ENCODE data around the gene POLG. TPM values are rescaled to one million over a fixed set of nuclear protein-coding genes. Genes with fewer than 3 reads are reported as not detected.

The POLG gene
- polyA plus RNA-seq, 1 donor from 2014 or later, result 47.9 TPM

DNA sequence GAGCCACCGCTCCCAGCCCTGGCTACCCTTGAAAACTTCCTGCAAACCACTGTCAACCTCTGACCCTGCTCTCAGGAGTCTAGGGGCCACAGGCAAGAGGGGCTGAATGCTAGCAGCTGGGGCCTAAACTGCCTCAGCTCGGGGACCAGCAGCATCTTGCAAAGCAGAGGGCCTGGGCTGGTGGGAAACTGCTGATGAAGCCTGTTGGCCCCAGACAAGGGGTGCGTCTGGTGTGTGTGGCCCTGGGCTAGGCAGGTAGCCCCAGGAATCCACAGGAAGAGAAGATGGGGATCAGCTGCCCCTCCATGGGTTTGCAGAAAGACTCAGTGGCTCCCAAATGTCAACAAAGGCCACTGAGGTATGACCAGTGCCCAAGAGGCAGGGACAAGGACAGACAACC is 8.2 kb upstream of the POLG start:
- Histone ChIP-seq H3K36me3 (ENCODE audit: insufficient read depth, low read length) (no peaks in the 10 kb centered on the region), H3K9me3 (ENCODE audit: low read length) (no peaks in the 10 kb centered on the region), H3K9me2 (ENCODE audit: insufficient read depth, low read length) (no peaks in the 10 kb centered on the region), H3K79me2 (replicated peaks; ENCODE audit: insufficient read depth, low read length) (no peaks in the 10 kb centered on the region), H4K20me1 (ENCODE audit: insufficient read depth) (no peaks in the 10 kb centered on the region), H3K4me2 (ENCODE audit: low read length) (no peak overlapping the region), H3K27ac (ENCODE audit: low read length) (no peak overlapping the region), H3K4me3 (ENCODE audit: low read length) (no peak overlapping the region), H3K9ac (ENCODE audit: low read length) (no peak overlapping the region), H2AFZ (ENCODE audit: low read depth, low read length) (no peak overlapping the region), H3F3A (ENCODE audit: insufficient read depth, low read length, poor library complexity, severe bottlenecking) (no peaks in the 10 kb centered on the region), H3K27me3 (ENCODE audit: insufficient read depth, low read depth, low read length) (no peaks in the 10 kb centered on the region)
- TF ChIP-seq TAF1 (IDR thresholded peaks at IDR 0.05; ENCODE audit: low read depth) (no peak), RAD21 (conservative IDR thresholded peaks at IDR 0.05) (no peak), SMC3 (conservative IDR thresholded peaks at IDR 0.05; ENCODE audit: poor library complexity) (no peak), MXI1 (conservative IDR thresholded peaks at IDR 0.05; ENCODE audit: poor library complexity, severe bottlenecking) (no peak), EZH2 (IDR thresholded peaks at IDR 0.05; ENCODE audit: borderline replicate concordance, insufficient read depth, low read length, poor library complexity, severe bottlenecking) (no peak), EP300 (conservative IDR thresholded peaks at IDR 0.05; ENCODE audit: poor library complexity, severe bottlenecking) (no peak), POLR2AphosphoS5 (IDR thresholded peaks at IDR 0.05) (no peak)
- TF ChIP-seq, protein P1, sequence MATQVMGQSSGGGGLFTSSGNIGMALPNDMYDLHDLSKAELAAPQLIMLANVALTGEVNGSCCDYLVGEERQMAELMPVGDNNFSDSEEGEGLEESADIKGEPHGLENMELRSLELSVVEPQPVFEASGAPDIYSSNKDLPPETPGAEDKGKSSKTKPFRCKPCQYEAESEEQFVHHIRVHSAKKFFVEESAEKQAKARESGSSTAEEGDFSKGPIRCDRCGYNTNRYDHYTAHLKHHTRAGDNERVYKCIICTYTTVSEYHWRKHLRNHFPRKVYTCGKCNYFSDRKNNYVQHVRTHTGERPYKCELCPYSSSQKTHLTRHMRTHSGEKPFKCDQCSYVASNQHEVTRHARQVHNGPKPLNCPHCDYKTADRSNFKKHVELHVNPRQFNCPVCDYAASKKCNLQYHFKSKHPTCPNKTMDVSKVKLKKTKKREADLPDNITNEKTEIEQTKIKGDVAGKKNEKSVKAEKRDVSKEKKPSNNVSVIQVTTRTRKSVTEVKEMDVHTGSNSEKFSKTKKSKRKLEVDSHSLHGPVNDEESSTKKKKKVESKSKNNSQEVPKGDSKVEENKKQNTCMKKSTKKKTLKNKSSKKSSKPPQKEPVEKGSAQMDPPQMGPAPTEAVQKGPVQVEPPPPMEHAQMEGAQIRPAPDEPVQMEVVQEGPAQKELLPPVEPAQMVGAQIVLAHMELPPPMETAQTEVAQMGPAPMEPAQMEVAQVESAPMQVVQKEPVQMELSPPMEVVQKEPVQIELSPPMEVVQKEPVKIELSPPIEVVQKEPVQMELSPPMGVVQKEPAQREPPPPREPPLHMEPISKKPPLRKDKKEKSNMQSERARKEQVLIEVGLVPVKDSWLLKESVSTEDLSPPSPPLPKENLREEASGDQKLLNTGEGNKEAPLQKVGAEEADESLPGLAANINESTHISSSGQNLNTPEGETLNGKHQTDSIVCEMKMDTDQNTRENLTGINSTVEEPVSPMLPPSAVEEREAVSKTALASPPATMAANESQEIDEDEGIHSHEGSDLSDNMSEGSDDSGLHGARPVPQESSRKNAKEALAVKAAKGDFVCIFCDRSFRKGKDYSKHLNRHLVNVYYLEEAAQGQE (IDR thresholded peaks at IDR 0.05; ENCODE audit: borderline replicate concordance), result no peak
- TF ChIP-seq, protein P2, sequence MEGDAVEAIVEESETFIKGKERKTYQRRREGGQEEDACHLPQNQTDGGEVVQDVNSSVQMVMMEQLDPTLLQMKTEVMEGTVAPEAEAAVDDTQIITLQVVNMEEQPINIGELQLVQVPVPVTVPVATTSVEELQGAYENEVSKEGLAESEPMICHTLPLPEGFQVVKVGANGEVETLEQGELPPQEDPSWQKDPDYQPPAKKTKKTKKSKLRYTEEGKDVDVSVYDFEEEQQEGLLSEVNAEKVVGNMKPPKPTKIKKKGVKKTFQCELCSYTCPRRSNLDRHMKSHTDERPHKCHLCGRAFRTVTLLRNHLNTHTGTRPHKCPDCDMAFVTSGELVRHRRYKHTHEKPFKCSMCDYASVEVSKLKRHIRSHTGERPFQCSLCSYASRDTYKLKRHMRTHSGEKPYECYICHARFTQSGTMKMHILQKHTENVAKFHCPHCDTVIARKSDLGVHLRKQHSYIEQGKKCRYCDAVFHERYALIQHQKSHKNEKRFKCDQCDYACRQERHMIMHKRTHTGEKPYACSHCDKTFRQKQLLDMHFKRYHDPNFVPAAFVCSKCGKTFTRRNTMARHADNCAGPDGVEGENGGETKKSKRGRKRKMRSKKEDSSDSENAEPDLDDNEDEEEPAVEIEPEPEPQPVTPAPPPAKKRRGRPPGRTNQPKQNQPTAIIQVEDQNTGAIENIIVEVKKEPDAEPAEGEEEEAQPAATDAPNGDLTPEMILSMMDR (IDR thresholded peaks at IDR 0.05; ENCODE audit: poor library complexity, severe bottlenecking), result no peak

DNA sequence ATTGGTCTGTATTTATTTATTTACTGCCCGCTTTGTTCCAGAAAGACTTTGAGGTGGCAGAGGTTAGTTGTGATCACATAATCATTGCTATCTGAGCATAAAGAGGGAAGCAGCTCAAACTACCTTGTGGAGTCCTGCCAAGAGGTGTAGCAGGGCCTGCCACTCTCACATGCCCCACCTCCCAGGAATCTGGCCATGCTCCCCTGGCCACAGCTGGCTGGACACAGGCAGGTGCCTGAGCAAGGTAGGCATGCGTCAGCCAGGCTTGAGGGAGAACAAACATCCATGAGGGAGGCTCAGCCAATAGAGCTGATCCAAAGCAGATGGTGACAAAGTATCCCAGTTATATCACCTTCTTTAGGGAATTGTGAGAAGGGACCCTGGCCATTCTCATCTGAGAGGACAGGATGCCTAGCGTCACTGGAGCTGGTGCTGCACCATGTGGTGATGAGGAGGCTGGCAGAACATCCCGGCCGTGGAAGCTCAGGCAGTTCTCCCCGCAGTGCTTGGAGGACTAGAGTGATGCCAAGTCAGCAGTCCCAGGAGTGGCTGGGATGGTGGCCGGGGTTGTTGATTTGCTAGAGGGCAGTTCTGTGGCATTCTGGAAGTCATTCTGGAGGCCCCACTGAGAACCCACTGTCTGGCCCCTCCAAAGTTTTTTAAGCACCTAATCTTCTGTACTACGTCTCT is 6.8 kb upstream of the POLG start:
- Histone ChIP-seq H3K4me3 (ENCODE audit: low read length) (no peak overlapping the region), H3K4me2 (ENCODE audit: low read length) (no peak overlapping the region), H3F3A (ENCODE audit: insufficient read depth, low read length, poor library complexity, severe bottlenecking) (no peaks in the 10 kb centered on the region), H3K27ac (ENCODE audit: low read length) (no peak overlapping the region), H3K36me3 (ENCODE audit: insufficient read depth, low read length) (no peaks in the 10 kb centered on the region), H3K27me3 (ENCODE audit: insufficient read depth, low read depth, low read length) (no peaks in the 10 kb centered on the region), H3K9me3 (ENCODE audit: low read length) (no peaks in the 10 kb centered on the region), H3K79me2 (replicated peaks; ENCODE audit: insufficient read depth, low read length) (no peaks in the 10 kb centered on the region), H4K20me1 (ENCODE audit: insufficient read depth) (no peaks in the 10 kb centered on the region), H3K9ac (ENCODE audit: low read length) (no peak overlapping the region), H2AFZ (ENCODE audit: low read depth, low read length) (no peak overlapping the region), H3K9me2 (ENCODE audit: insufficient read depth, low read length) (no peaks in the 10 kb centered on the region)
- TF ChIP-seq TAF1 (IDR thresholded peaks at IDR 0.05; ENCODE audit: low read depth) (no peak), EZH2 (IDR thresholded peaks at IDR 0.05; ENCODE audit: borderline replicate concordance, insufficient read depth, low read length, poor library complexity, severe bottlenecking) (no peak), POLR2AphosphoS5 (IDR thresholded peaks at IDR 0.05) (no peak), RAD21 (conservative IDR thresholded peaks at IDR 0.05) (no peak), SMC3 (conservative IDR thresholded peaks at IDR 0.05; ENCODE audit: poor library complexity) (no peak), MXI1 (conservative IDR thresholded peaks at IDR 0.05; ENCODE audit: poor library complexity, severe bottlenecking) (no peak), EP300 (conservative IDR thresholded peaks at IDR 0.05; ENCODE audit: poor library complexity, severe bottlenecking) (no peak)
- TF ChIP-seq, protein P2 (IDR thresholded peaks at IDR 0.05; ENCODE audit: poor library complexity, severe bottlenecking), result no peak
- TF ChIP-seq, protein P1 (IDR thresholded peaks at IDR 0.05; ENCODE audit: borderline replicate concordance), result no peak

All from neural cell (in vitro differentiated cells).